GM18907 (cell line): ENCODE measurements around the gene ZNF316.
"Not testable (repeated sequence)": the region's sequence is repeated elsewhere in the genome, so short reads cannot be mapped to it uniquely, and the experiment has no call there.

Experiments
- ATAC-seq: cut with Tn5 transposase; IDR thresholded peaks from one replicate; pipeline ENCODE4 v1.9.1; 2021; ENCODE audit warnings: mild to moderate bottlenecking, moderate library complexity; ENCODE audit not compliant: unreplicated experiment

The ZNF316 gene

DNA sequence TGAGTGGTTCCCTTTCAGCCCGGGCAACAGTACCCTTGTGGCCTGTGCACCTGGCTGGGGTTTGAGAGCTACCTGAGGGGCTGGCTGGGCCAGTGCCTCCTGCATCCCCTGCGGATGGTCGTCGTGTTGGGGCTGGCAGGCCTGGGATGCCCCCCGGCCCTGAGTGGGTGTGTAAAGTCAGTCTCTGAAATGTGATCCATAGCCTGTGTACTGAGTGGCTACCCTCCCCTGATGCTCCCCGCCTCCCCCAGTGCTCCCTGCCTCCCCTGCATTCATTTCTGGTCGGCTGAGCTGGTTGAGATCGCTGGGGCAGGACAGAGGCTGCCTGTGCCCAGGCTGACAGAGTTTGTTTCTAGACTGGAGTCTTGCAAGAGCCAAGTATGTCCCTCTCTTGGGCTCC is 9.3 kb downstream of the ZNF316 start:
- ATAC-seq: no peak

DNA sequence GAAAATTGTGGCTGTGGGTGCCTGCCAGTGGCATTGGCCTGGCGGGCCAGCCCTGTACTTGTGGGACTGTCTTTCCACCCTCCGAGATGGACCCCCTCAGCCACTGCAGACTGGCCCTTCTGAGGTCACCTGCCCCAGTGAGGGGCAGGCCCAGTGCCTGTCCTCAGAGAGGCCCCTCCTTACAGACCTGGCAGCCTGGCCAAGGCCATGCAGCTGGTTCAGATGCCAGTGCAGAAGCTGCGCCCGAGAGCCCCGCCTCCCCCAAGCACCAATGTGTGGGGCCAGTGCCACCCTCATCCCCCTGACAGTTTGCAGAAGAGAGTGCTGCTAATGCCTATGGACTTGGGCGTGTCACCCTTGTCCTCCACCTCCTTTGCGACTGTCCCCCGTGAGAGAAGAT is 10.0 kb downstream of the ZNF316 start:
- ATAC-seq: no peak

DNA sequence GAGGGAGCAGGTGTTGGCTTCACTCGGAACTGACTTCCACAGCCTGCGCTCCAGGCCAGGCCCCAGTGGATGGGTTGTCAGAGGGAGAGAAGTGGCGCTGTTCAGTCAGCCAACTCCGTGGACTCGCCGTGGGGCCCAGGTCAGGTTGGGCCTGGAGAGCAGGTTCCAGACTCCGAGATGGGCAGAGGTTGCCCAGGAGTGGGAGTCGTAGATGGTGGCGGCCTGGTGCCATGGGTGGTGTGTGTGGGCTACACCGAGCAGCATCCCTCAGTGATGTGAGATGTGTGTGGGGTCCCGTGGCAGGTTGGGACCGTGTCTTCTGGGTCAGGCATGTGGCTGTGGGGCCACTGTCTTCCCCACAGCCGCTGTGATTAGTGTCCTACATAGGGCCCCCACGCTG is 10.4 kb downstream of the ZNF316 start:
- ATAC-seq: no peak

DNA sequence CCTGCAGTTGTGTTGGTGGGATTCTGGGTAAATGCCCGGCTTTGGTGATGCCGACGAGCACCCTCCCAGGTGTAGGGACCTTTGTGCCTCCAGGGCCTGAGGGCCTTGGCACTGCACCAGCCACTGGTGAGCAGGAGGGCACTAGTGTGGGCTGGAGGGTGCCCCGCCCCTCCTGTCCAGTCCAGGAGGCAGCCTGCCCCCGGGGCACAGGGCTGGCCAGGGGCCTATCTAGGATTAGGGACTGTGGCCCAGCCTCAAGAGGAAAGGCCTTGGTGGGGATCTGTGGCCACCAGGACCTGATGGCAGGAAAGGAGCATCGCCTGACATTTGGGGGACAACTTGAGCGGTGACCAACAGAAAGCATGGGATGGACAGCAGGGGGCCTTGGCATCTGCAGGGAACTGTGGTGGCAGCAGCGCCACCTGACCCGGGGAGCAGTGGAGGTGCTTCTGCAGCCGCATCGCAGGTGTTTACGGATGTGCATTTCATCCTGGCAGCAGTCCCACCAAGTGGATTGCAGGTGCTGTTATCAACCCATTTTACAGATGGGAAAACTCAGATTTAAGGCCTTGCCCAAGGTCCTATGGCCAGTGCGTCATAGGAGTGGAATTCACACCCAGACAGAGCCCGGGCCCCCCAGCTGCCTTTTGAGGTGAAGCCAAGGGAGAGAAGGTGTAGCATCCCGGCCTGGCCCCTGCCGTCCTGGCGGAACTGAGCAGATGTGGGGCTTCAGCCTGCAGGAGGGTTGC is 11.1 kb downstream of the ZNF316 start:
- ATAC-seq: no peak

DNA sequence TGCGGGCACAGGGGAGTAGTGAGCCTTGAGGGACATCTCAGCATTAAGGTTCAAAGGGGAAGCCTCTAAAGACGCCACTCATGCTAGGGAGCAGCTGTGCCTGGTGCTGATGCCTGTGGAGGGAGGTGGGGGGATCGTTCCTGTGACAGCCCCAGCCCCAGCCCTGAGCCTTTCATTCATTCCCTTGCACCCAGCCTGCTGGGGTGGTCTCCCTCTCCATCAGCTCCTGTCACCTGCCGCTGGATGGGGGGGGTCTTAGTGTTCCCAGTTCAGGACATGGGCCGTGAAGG is 11.6 kb downstream of the ZNF316 start:
- ATAC-seq: no peak

DNA sequence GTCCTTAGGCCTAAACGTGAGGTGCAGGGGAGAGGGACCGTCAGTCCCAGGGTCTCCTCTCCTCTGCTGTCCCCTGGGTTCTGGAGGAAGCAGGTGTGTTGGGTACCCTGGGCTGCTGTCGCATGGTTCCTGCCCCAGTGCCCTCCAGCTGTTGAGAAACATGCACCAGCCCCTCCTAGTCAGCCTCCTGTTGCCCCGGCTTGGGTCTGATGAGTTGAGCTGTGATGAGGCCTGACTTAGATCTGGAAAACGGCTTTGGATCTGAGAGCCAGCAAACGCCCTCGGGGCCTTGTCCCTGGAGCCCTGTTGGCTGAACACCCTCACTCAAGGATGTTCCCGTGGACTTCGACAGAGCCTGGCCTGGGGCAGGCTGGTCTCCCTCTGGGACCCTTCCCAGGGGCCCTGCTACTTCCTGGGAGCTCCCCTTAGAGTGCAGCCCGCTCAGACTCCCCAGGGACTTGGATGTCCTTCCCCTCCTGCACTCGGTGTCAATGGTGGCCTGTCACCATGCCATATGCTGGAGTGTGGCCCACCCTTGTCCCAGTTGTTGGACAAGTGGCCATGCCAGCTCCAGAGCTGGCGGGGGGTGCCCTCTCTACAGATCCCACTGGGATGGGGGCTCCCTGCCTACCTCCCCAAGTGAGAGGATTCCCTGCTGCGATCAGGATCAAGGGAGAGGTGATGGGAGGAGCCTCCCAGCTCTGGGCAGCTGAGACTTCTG is 12.3 kb downstream of the ZNF316 start:
- ATAC-seq: no peak

DNA sequence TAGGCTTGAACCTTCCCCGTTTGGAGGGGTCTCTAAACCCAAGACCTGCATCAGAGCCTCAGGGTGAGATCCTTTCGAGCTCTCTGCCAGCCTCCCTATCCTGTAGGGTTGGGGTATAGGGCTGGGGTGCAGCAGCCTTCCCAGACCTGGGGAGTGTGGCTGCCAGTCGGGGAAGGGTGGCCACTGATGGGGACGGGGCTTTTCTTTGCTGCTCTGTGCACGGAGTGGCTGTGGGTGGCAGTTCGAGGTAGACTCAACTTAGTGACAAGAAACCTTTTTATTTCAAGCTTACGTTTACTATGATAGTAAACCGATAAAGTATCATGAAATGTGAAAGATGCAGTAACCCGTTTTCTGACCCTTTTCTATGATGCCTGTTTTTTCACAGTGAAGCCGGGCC is 13.0 kb downstream of the ZNF316 start:
- ATAC-seq: no peak

DNA sequence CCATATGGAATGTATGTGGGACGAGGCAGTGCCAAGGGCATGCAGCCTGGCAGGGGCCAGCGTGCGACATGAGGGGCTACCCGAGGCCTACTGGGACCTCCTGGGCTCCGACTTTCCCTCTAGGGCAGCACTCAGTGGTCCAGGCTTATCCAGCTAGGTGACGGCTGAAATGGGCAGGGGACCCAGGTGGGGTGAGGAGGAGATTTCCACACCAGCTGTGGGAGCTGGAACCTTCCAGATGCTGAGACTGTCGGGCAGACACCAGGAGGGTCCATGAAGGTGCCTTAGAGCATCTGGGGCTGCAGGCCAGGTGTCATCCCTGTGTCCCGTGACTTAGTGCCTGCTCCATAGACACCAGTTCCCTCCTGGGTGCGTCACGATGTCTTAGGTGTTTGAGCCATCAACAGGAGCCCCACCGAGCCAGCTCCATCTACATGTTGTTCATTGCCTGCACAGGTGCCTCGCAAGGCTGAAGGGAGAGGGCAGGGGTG is 13.4 kb downstream of the ZNF316 start:
- ATAC-seq: no peak

DNA sequence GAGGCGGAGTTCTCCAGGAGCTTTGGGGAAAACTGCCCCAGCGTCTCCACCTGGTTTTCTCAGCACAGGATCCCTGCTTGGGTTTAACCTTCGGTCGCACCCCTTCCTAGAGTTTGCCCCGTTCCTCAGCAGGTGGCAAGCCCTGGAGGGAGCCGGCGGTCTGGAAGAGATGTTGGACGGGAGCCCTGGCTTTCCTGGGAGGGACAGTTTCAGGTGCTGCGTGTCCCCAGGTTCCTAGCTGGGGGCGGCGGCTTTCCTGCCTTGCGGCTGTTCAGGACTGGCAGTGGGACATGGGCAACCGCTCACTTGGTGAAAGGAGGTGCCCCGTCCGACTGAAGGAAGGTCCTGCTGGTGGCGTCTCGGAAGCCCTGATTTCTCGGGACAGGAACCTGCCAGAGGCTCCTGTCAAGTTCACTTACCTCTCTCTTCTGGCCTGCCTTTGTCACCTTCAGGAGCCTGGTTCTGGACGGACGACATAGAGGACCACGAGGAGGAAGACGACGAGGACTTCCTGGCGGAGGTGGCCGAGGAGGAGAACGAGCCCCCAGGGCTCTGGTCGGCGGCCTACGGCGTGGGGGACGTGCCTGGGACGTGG is 14.8 kb downstream of the ZNF316 start:
- no peak for ATAC-seq

DNA sequence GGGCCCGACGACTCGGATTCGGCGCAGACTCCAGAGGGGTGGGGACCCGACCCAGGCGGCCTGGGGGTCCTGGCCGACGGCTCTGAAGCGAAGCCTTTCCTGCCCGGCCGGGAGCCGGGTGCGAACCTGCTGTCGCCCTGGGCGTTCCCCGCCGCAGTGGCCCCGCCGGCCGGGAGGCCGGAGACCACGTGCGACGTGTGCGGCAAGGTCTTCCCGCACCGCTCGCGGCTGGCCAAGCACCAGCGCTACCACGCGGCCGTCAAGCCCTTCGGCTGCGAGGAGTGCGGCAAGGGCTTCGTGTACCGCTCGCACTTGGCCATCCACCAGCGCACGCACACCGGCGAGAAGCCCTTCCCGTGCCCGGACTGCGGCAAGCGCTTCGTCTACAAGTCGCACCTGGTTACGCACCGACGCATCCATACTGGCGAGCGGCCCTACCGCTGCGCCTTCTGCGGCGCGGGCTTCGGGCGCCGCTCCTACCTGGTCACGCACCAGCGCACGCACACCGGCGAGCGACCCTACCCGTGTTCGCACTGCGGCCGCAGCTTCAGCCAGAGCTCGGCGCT is 15.4 kb downstream of the ZNF316 start:
- ATAC-seq: no peak

DNA sequence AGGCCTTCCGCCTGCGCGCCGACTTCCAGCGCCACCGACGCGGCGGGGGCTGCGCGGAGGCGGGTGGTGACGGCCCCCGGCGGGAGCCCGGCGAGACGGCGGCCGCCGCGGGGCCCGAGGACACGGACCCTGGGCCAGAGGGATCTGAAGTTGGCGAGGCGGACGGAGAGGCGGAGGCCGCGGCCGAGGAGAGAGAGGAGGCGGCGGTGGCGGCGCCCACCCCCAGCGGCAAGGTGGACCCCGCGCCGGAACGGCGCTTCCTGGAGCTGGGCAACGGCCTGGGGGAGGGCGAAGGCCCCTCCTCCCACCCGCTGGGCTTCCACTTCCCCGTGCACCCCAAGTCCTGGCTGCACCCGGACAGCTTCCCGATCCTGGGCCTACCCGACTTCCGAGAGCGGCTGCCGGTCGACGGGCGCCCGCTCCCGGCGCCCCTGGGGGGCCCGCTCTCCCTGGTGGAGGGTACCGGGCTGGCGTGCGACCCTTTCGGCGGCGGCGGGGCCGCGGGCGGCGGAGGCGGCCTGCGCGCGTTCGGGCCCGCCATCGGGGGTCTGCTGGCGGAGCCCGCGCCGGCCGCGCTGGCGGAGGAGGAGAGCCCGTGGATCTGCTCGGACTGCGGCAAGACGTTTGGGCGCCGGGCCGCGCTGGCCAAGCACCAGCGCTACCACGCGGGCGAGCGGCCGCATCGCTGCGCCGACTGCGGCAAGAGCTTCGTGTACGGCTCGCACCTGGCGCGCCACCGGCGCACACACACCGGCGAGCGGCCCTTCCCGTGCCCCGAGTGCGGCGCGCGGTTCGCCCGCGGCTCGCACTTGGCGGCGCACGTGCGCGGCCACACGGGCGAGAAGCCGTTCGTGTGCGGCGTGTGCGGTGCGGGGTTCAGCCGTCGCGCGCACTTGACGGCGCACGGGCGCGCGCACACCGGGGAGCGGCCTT is 16.2 kb downstream of the ZNF316 start:
- no peak for ATAC-seq

DNA sequence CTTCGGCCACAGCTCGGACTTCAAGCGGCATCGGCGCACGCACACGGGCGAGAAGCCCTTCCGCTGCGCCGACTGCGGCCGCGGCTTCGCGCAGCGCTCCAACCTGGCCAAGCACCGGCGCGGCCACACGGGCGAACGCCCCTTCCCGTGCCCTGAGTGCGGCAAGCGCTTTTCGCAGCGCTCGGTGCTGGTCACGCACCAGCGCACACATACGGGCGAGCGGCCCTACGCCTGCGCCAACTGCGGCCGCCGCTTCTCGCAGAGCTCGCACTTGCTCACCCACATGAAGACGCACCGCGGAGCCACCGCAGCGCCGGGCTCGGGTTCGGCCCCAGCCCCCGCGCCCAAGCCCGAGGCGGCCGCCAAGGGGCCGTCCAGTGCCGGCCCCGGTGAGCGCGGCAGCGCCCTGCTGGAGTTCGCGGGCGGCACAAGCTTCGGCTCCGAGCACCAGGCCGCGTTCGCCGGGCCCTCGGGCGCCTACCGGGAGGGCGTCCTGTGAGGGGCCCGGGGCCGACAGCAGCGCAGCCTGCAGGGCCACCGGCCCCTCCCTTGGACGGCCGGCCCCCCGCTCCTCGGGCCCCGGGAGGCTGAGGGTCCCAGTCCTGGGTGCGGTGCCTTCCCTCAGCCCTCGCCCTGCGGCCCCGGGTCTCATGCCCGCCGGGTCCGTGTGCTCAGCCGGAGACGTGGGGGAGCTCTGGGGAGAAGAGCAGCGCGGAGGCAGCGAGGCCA is 17.2 kb downstream of the ZNF316 start:
- ATAC-seq: no peak

DNA sequence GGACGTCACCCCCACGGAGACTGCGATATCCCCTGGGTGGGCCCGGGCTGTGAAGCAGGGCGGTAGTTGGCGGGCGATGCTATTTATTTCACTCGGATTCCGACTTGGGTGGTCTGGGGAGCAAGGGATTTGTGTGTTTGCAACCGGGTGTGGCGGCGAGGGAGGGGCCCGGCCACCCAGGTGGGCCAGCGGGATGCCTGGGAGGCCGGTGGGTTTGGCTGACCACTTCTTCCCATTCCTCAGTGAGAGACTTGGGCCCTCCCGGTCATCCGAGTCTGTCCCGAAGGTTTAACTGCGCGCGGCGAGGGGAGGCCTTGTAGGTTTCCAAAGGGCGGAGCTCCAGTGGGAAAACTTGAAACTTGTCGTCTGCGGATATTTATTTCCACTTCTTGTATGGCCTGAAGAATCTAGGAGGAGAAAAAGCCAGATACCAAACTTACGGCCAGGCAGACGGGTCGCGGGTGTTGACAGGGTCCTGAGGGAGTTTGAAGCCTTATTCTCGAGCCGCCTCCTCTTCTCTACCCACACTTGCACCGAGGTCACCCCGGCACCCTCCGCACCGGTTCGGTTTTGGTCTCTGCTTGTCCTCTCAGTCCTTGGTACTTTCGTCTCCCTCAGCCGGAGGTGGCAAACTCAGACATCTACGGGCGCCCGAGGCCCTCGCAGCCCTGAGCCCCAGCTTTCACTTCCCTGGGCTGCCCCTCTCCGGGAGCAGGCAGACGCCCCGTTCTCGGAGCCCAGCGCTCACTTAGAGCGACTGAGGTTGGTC is 17.9 kb downstream of the ZNF316 start:
- no peak for ATAC-seq

DNA sequence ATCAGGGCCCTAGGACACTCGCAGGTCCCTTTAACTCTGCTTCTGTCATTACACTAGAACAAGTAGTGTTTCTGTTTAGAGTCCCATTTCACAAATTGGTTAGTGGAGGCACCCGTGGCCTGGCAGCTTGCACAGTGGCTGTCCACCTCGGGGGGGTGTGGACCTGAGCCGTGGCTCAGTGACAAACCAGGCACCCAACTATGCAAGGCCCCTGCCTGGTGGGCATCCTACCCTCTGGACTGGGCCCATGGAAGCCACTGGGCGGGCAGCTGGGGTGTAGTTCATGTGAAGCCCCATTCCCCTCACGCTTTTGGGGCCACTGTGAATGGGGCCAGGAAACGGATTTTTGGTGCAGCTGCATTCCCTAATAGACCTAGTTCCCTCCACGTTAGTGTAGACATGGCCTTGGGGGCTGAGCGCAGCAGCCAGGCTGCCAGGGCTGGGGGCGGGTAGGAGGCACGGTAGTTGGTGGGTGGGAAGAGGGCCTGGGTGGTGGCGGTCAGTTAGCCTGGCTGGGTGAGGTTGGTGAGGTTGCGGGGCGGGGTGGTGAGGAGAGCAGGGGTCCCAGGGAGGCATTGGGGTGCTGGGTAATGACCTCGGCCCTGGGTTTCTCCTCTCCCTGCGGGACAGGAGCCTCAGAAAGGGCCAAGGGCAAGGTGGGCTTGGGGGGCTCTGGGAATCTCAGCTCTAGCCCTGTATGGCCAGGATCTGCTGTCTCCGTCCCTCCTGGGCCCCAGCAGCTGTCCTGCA is 18.7 kb downstream of the ZNF316 start:
- ATAC-seq: no peak

DNA sequence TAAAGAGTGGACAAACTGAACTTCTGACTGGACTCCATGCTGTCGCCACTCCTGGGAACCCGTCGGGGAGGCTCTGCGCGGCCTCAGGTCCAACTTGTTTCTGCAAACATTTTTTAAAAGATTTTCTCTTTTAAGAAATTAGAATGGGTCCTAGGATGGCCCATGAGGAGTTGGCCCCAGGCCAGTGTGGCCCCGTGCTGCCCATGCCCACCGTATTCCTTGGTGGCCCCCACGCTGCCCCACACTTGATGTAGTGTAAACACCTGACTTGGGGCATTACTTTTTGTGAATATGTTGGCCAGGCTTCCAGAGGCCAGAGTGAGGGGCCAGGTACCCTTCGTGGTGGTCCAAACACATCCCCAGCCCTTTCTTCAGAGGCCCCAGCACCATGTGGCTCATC is 19.3 kb downstream of the ZNF316 start:
- no peak for ATAC-seq

DNA sequence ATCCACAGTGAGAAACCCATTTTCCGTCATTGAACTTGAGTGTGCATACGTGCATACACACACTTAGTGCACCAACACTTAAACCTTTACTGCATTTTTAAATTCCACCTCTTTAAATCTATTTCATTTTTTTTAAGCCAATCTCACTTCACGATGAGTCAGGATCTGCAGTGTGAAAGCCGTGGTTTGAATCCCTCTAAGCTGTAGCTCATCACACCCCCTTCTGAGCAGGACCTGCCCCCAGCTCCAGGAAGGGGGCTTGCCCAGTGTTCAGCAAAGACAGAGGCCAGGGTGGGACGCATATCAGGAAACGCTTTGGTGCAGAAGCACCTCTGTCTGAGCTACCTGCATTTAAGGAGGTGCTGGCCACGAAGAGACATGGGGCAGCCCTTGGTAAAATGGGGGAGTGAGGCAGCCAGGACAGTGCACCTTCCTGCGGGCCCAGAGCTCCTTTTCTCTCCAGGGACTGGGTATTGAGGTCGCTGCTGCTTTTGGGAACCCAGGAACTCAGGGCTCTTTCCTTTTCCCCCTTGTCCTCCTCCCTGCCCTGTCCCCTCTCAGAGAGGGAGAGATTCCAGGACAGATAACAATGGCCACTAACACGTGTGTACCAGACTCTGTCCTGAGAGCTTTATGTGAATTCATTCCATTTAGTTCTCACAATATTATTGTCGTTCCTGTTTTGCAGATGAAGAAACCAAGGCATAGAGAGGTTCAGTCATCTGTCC is 21.7 kb downstream of the ZNF316 start:
- ATAC-seq: no peak

DNA sequence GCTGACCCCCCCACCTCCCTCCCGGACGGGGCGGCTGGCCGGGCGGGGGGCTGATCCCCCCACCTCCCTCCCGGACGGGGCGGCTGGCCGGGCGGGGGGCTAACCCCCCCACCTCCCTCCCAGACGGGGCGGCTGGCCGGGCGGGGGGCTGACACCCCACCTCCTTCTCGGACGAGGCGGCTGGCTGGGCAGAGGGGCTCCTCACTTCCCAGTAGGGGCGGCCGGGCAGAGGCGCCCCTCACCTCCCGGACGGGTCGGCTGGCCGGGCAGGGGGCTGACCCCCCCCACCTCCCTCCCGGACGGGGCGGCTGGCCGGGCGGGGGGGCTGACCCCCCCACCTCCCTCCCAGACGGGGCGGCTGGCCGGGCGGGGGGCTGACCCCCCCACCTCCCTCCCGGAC is 33.7 kb downstream of the ZNF316 start:
- not testable (repeated sequence) for ATAC-seq

DNA sequence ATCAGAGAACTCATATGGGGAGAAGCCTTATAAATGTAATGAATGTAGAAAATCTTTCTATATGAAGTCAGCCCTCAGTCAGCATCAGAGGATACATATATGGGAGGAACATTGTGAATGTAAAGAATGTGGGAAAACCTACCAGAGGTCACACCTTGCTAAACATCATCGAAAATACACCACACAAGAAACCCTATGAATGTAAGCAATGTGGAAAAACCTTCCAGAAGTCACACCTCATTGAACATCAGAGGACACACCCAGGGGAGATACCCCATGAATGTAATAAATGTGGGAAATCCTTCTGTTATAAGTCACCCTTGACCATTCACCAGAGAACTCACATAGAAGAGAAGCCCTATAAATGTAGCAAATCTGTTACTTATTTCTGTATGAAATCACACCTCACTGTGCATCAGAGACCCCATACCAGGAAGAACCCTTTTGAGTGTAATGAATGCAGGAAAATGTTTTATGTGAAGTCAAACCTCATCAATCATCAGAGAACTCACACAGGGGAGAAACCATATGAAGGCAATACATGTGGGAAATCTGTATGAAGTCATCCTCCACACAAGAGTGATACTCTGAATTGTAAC is 38.8 kb downstream of the ZNF316 start:
- no peak for ATAC-seq
